Esophagus muscularis mucosa (tissue), 4 donors: ENCODE results near the gene RGMA. TPM values are rescaled to one million over a fixed set of nuclear protein-coding genes. Genes with fewer than 3 reads are reported as not detected.
A peak's percentile ranks its signal among the peaks of the same experiment; 100 is the strongest.
"Not testable (repeated sequence)": the region's sequence is repeated elsewhere in the genome, so short reads cannot be mapped to it uniquely, and the experiment has no call there.

Experiments
- DNase-seq: peaks from one replicate; pipeline ENCODE4 v3.0.0-alpha.2; 2017; ENCODE audit errors: extremely low spot score
- H3K27ac ChIP-seq, 4 donors: fragments of 200-600 bp; sonication (generic); replicated peaks in 1 of 4; 1 replicate in 3 of 4; 2 replicates in 1 of 4; pipeline ENCODE4 v1.5.1; 2016 to 2019; ENCODE audit warnings: mild to moderate bottlenecking in 1 of 4
- H3K27me3 ChIP-seq, 4 donors: fragments of 200-600 bp; sonication (generic); one replicate each; pipeline versions ENCODE4 v1.5.1 to v1.6.0; 2016 to 2019
- H3K36me3 ChIP-seq, 4 donors: fragments of 200-600 bp; sonication (generic); one replicate each; pipeline ENCODE4 v1.5.1; 2016 to 2019
- H3K4me1 ChIP-seq, 4 donors: fragments of 200-600 bp; sonication (generic); one replicate each; pipeline ENCODE4 v1.5.1; 2016 to 2019
- H3K4me3 ChIP-seq, 4 donors: fragments of 200-600 bp; sonication (generic); 1 replicate in 2 of 4; 2 replicates in 2 of 4; pipeline ENCODE4 v1.5.1; 2016 to 2019; ENCODE audit warnings: mild to moderate bottlenecking in 4 of 4, moderate library complexity in 1 of 4
- H3K9me3 ChIP-seq, 4 donors: fragments of 200-600 bp; sonication (generic); 1 replicate in 3 of 4; 2 replicates in 1 of 4; pipeline ENCODE4 v1.5.1; 2016 to 2019
- EP300 ChIP-seq: sonication (generic); formaldehyde crosslinking; IDR thresholded peaks from one replicate; pipeline ENCODE4 v1.6.1; 2017; ENCODE audit warnings: antibody characterized with exemption
- POLR2A ChIP-seq: fragments of 450-650 bp; IDR thresholded peaks from one replicate; pipeline ENCODE4 v1.6.1; 2017; ENCODE audit warnings: antibody characterized with exemption, moderate library complexity, mild to moderate bottlenecking, low read depth
- POLR2AphosphoS5 ChIP-seq, 2 donors: sonication (generic); formaldehyde crosslinking; IDR thresholded peaks; one replicate each; pipeline ENCODE4 v1.6.1; 2017; ENCODE audit warnings: antibody characterized with exemption in 2 of 2
- WGBS: methylation state at CpG from one replicate; pipeline ENCODE4 v1.1.5; 2018; 5-methylcytosine and 5-hydroxymethylcytosine counted together
- intact Hi-C: fragments of 100-400 bp; cut with DNase I; formaldehyde crosslinking; loops from one replicate; pipeline ENCODE4 v1.15.1; 2023
- total RNA-seq, 4 donors: library from RNA; depleted of rRNA; stranded (reverse); fragments of >200 nt; gene quantifications; one replicate each; pipeline versions ENCODE4 v1.1.0 to v1.2.1, GENCODE V29; 2016
- TF ChIP-seq, protein P1 (sequence below), 3 experiments: fragments of 200-600 bp in 2 of 3; fragments of 450-650 bp in 1 of 3; sonication (generic) in 2 of 3; IDR thresholded peaks; one replicate each; pipeline ENCODE4 v1.5.1; 2017 to 2019; ENCODE audit warnings: antibody characterized with exemption in 3 of 3, mild to moderate bottlenecking in 2 of 3, moderate library complexity in 1 of 3

The RGMA gene
- total RNA-seq, 4 donors from 2014 or later = 101 to 312 (median 188) TPM

DNA sequence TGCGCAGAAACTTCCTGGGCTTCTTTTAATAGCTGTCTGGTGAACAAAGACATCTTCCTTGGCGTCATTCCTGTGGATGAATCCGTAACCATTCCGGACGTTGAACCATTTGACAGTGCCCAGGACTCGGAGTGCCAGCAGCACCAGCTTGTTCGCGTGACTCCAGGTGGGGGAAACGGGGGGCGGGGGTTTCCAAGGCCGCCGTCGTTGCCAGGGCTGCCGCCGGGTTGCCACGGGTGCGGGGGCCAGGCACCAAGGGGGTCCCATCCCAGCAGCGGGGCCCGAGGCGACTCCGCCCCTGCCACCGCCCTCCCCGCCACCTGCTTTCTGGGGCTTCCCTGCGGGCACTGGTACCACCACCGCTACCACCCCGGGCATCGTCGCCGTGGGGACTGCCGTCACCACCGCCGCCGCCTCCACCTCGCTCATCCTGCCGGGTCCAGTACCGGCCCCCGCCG is 22.8 kb downstream of the RGMA start:
- H3K9me3 ChIP-seq = no peaks in the 10 kb centered on the region
- no peak for DNase-seq
- TF ChIP-seq POLR2A (no peak), POLR2AphosphoS5 (IDR thresholded peaks at IDR 0.05) (peak; percentile 68 to 77), EP300 (peak; percentile 89)
- TF ChIP-seq, protein P1, sequence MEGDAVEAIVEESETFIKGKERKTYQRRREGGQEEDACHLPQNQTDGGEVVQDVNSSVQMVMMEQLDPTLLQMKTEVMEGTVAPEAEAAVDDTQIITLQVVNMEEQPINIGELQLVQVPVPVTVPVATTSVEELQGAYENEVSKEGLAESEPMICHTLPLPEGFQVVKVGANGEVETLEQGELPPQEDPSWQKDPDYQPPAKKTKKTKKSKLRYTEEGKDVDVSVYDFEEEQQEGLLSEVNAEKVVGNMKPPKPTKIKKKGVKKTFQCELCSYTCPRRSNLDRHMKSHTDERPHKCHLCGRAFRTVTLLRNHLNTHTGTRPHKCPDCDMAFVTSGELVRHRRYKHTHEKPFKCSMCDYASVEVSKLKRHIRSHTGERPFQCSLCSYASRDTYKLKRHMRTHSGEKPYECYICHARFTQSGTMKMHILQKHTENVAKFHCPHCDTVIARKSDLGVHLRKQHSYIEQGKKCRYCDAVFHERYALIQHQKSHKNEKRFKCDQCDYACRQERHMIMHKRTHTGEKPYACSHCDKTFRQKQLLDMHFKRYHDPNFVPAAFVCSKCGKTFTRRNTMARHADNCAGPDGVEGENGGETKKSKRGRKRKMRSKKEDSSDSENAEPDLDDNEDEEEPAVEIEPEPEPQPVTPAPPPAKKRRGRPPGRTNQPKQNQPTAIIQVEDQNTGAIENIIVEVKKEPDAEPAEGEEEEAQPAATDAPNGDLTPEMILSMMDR (IDR thresholded peaks at IDR 0.05) = no peak
- H3K27ac ChIP-seq = peak overlapping the region; percentile 95 to 98 (median 97)
- whole genome bisulfite sequencing = 89% methylated on average over 26 of the region's 38 CpGs
- intact Hi-C loops = no loop called here
- peaks cover 48 to 95% (median 90%) of the 10 kb centered on the region in 4 donors for H3K4me1 ChIP-seq
- peaks cover 0 to 23% (median 11%) of the 10 kb centered on the region in 4 donors for H3K36me3 ChIP-seq
- no peaks in the 10 kb centered on the region for H3K27me3 ChIP-seq
- peak overlapping the region; percentile 13 to 27 (median 17) for H3K4me3 ChIP-seq

DNA sequence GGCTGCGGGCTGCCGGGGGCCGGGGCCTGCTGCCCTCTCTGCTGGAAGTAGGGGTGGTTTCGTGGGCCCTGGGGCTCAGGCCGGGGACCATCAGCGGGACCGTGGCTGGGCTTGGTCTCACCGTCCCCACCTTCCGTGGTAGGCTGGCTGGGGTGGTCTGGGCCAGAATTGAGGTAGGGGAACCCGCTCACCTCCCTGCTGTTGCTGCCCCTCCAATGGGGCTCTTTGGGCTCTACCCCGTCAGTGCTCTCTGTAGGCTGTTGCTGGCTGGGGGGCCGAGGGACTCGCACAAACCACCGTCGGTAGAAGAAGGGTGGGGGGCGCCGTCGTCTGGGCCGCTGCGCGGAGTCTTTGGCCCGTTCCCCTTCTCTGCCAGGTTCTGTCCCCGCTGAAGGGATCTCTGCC is 23.4 kb downstream of the RGMA start:
- no peak for DNase-seq
- Histone ChIP-seq H3K4me1 (peaks cover 54 to 99% (median 95%) of the 10 kb centered on the region in 4 donors), H3K27me3 (no peaks in the 10 kb centered on the region), H3K36me3 (peaks cover 0 to 23% (median 11%) of the 10 kb centered on the region in 4 donors), H3K9me3 (no peaks in the 10 kb centered on the region), H3K4me3 (peak overlapping the region; percentile 13 to 27 (median 17)), H3K27ac (peak overlapping the region; percentile 95 to 98 (median 97))
- intact Hi-C loops = no loop called here
- 86% methylated on average over 18 of the region's 23 CpGs for WGBS
- TF ChIP-seq POLR2A (no peak), EP300 (no peak), POLR2AphosphoS5 (IDR thresholded peaks at IDR 0.05) (no peak)
- TF ChIP-seq, protein P1 (IDR thresholded peaks at IDR 0.05) = no peak

DNA sequence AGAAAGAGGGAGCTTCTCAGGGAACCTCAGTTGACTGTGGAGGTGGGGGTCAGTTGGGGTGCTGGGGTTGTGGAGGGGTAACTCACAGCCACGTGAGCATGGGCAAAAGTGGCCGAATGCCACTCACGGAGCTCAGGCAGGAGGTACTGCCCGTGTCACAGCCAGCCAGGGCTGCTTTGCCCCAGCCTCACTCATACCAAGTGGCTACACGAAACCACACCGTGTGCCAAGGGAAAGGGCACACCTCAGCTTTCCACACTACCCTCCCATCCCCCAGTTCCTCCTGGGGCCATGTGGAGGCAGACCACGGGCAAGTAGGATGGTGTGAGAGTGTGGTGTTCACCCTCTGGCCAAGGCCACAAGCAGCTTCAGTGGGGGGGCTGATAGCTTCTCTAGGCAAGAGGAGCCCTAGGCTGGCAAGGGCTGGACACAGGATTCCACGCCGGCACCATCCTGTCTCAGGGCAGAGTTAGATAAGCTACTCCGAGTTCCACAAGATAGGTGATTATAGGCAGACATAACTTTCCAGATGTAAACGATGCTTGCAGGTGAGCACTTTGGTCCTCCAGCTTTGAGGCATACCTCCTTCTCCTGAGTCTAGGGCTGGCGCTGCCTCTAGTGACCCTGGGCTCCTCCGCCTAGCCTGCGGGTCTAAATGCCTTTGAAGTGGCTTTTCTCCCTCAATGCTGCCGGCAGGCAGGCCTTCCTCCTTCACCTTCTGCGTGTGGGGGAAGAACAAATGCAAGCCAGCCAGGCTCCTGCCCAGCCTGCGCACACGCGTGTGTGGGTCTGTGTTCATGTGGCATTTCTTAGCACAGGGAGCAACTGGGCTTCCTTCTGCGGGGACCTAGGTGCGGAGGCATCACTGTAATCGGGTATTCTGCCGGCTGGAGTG is 25.0 kb downstream of the RGMA start:
- DNase-seq = no peak
- Histone ChIP-seq H3K27me3 (no peaks in the 10 kb centered on the region), H3K4me1 (peaks cover 68 to 100% (median 98%) of the 10 kb centered on the region in 4 donors), H3K36me3 (peaks cover 0 to 23% (median 11%) of the 10 kb centered on the region in 4 donors), H3K4me3 (peak overlapping the region in 3 of 4 donors; percentile 24 to 29 (median 28)), H3K9me3 (no peaks in the 10 kb centered on the region), H3K27ac (peak overlapping the region; percentile 95 to 98 (median 97))
- TF ChIP-seq, protein P1 (IDR thresholded peaks at IDR 0.05) = no peak
- TF ChIP-seq POLR2AphosphoS5 (IDR thresholded peaks at IDR 0.05) (peak in 1 of 2 donors; percentile 19), POLR2A (no peak)
- 66% methylated on average over 20 of the region's 23 CpGs for WGBS
- intact Hi-C loops = no loop called here

GRCh38 chr15:93063262-93063671 is 25.7 kb downstream of the RGMA start:
- peaks cover 0 to 23% (median 11%) of the 10 kb centered on the region in 4 donors for H3K36me3 ChIP-seq
- H3K27ac ChIP-seq = peak overlapping the region; percentile 95 to 98 (median 97)
- no peak for TF ChIP-seq POLR2AphosphoS5 (IDR thresholded peaks at IDR 0.05)
- TF ChIP-seq POLR2A = no peak
- TF ChIP-seq EP300 = no peak
- TF ChIP-seq, protein P1 (IDR thresholded peaks at IDR 0.05) = no peak
- intact Hi-C loops = no loop called here
- no peak for DNase-seq
- WGBS = 54% methylated on average over 8 of the region's 8 CpGs
- no peaks in the 10 kb centered on the region for H3K9me3 ChIP-seq
- H3K4me1 ChIP-seq = peaks cover 69 to 100% (median 98%) of the 10 kb centered on the region in 4 donors
- peak overlapping the region; percentile 14 to 29 (median 26) for H3K4me3 ChIP-seq
- H3K27me3 ChIP-seq = no peaks in the 10 kb centered on the region

DNA sequence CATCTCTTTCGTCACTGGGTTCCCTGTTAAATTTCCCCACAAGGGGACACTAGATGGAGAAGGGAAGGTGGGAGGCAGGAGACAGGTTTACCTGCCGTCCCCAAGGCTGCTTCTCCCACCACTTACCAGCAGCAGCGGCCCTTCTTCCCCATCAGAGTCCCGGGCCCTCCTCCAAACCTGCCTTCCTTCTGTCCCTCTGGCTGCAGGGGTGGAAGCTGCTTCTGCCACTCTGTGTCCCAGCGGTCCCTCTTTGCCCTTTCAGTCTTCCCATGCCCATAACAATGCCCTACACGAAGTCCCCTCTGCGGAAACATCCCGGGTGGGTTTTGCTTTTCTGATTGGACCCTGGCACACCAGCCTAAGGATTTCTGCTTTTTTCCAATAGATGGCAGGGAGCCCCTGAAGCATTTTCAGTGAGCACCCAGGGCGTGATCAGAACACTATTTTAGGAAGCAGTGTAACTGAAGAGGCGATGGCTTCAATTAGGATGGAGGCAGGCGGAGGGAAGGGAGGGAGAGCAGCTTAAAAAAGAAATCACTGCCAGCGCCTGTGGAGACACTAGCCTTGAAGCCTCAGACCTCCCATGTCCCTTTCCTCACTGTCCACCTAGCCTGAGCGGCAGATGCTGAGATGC is 26.3 kb downstream of the RGMA start:
- DNase-seq, intact Hi-C loops, H3K27me3 ChIP-seq, H3K9me3 ChIP-seq: not testable (repeated sequence)
- WGBS = 42% methylated on average over 10 of the region's 13 CpGs
- Histone ChIP-seq H3K4me3 (peak overlapping the region; percentile 14 to 38 (median 26)), H3K27ac (peak overlapping the region; percentile 95 to 98 (median 97)), H3K4me1 (peaks cover 64 to 100% (median 98%) of the 10 kb centered on the region in 4 donors), H3K36me3 (peaks cover 0 to 23% (median 11%) of the 10 kb centered on the region in 4 donors)
